GM19043 (cell line): Measurements from ENCODE around the gene SLC18A3.

Source experiments
- ATAC-seq: cut with Tn5 transposase; IDR thresholded peaks from one replicate; pipeline ENCODE4 v1.9.1; 2021; ENCODE audit warnings: low read depth; ENCODE audit not compliant: unreplicated experiment

The SLC18A3 gene

DNA sequence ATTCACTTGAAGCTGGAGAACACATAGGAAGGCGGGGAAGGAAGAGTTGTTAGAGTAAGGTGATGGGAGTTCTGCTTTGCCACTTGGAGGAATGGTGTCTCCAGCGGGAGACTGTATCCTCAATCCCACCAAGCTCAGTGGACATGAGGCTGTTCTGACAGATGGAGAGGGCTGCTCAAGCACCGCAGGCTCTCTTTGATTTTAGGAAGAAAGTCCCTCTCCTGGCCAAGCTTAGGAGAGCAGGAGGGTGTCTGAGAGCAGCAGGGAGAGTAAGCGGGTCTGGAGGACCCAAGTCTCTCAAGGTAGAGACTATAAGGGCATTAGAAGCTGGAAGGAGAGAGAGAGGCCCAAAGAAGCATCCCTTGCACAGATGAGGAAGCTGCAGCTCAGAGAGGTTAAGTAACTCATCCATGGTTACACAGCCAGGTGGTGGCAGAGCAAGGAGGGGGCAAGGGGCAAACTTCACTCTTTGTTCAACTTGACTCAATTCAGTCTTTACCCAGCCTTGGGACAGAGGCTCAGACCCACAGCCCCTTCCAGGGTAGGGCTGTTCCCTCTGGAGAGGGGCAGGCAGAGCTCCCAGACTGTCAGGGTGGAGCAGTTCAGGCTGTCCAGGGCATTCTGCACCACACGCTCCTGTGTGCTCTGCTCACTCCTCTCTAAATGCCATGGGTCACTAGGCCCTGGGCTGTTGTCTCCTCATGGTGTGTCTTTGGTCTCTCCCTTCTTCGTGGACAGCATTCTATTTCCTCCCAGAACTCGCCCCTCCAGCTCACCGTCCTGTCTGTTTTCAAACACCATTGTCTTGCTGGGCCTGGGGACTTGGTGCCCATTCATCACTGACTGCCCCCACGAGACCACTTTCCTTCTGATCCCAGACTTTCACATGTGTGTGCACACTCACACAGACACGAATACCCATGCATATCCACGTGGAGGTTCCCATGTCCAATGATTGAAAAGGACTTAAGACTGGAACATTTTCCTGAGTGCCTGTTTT, 12.6 kb downstream of the SLC18A3 start:
- no peak for ATAC-seq

DNA sequence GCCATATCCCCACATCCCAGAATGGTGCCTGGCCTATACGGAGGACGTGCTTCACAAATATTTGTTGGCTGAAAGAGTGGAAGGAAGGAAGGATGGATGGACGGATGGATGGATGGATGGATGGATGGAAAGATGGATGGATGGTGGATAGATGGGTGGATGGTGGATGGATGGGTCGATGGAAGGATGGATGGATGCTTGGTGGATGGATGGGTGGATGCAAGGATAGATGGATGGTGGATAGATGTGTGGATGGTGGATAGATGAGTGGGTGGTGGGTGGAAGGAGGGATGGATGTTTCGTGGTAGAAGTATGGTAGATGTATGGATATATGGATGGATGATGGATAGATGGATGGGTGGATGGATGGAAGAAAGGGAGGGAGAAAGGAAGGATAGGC, 14.5 kb downstream of the SLC18A3 start:
- ATAC-seq: no peak

DNA sequence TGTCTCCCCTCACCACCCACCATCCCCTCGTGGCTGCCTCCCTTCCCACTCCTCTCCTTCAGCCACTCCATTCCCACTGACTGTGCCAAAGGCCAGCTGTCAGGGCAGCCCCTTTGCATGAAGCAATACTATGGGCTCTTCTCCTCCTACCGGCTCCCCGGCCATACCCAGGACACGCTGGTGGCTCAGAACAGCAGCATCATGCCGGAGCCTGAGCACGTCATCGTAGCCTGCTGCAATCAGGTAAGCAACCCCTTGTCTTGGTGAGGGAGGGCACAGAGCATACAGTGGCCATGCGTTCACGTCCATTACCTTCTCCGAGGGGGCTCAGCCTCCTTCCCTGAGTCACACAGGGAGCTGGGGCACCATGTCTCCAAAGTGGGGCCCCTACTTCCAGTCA, 15.3 kb downstream of the SLC18A3 start:
- no peak for ATAC-seq

DNA sequence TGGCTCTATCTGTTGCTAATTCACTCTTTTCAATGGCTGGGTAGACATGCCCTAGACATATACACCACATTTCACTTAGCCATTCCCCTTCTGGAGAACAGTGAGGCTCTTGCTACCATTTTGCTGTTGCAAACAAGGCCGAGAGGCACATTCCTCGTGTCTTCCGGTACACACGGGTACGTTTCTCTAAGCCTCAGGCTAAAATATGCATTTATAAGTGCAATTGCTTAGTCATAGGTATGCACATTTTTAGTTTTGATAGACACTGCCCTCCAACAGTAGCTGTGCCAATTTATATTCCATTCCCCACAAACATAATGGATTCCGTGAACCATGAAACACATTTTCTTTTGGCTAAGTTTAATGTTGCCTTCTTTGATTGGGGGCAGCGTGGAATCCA, 16.9 kb downstream of the SLC18A3 start:
- ATAC-seq: no peak

DNA sequence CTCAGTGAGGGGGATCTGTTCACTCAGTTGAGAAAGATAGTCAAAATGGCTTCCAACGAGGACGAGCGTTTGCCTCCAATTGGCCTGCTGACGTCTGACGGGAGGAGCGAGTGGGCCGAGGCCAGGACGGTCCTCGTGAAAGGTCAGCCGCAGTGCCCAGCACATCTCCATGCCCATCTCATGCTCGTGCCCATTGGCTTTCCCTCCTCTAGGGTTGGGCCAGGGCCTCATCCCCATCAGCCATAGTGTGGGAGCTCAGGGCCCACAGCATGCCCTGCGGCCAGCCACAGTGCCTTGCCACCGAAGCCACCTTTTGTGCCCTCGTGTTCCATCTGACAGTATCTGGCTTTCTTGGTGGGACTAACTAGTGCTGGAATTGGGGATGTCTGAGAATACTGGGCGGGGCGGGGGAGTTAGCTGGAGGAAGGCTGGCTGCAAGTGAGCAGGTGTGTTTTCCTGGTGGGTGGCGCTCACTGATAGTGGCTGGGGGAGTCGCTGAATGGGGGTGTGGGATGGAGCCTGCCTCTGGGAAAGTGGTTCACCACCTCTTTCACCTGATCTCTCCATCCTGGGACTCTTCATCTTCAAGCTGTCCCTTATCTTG, 17.6 kb downstream of the SLC18A3 start:
- ATAC-seq: no peak

DNA sequence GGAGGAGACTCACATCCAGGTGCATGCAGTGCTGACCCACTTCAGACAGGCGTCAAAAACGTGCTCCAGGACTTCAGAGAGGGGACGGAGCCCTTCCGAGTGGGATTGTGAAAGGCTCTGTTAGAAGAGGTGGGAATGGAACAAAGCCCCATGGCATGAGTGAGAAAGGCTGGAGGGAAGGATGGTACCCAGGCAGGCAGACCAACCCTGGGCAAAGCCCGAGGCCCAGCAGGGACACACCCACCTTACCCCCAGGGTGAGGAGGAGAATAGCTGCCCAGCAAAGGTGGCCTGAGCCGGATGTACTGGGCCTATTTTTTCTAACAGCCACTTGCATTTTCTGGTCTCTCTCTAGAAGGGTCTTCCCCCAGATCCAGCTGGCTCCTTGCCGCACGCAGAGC, 18.5 kb downstream of the SLC18A3 start:
- no peak for ATAC-seq

DNA sequence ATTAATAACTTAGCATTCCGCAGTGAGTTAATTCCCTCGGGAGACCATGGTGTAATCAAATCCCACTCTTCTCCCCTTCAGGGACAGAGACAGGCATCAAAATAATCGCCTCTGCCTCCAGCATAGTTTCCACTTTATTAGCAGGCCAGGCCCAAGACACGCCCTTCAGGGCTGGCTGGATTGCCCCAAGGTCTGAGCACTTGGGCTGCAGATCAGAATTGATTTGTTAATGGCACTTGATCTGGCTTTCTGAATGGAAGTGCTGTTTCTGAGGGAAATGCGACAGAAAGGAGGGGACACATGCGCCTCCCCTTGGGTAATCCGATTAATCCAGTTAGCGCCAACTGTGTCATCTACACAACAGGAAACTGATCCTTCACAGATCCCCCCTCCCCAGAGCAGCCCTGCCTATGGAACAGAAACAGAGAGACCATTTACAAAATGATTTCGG, 19.3 kb downstream of the SLC18A3 start:
- ATAC-seq: no peak

DNA sequence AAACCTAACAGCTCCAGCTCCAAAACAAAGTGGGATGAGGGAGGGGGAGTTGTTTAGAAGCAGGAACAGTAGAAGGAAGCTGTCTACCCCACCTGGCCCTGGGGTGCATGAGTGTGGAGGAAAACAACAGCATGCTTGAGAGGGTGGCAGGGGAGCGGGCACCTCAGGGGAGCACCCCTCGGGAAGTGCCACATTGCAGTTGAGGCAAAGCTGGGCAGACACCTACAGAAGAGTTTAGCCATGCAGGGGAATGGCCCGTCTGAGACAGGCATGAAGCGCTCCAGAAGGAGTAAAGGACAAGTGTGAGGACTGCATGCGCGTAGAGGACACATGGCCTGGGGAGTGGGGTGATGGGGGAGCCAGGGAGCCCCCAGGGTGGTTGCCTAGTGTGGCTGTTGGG, 21.9 kb downstream of the SLC18A3 start:
- ATAC-seq: no peak

DNA sequence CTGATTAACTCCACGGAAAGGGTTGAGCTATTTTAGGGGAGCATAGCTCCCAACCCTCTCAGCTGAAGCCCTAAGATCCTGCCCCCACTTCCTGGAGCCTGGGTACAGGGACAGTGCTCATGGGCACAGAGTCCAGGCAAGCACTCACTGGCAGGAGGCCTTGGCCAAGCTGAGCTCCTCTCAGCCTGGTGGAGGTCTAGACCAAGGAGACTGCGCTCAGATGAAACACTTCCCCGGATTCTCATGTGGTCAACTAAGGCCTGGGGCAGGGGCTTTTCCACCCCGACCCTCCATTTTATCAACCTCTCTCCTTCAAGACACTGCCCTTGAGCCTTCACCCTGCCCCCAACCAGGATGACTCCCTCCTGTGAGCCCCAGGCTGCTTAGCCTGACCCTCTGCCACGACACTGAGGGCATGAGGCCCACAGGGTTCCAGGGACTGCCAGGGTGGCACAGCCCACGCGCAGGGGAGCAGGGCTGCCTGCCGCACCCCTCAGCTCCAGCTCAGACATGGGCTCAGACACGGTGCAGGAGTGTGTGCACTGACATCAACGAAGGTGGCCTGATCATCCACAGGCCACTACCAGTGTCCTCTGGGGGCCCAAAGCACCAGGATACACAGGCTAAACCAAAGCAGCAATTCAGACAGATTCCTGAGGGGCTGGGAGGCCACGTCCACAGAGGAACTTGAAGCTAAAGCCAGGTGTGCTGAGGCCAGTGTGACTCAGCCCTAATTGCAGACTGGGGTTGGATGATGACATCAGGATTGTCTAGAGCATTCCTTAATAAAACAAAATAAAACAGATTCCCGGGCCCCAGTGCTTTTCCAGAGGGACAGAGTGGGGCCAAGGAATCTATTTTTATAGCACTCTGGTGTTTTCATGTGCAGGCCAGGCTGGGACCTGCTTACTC, 22.6 kb downstream of the SLC18A3 start:
- ATAC-seq: no peak

DNA sequence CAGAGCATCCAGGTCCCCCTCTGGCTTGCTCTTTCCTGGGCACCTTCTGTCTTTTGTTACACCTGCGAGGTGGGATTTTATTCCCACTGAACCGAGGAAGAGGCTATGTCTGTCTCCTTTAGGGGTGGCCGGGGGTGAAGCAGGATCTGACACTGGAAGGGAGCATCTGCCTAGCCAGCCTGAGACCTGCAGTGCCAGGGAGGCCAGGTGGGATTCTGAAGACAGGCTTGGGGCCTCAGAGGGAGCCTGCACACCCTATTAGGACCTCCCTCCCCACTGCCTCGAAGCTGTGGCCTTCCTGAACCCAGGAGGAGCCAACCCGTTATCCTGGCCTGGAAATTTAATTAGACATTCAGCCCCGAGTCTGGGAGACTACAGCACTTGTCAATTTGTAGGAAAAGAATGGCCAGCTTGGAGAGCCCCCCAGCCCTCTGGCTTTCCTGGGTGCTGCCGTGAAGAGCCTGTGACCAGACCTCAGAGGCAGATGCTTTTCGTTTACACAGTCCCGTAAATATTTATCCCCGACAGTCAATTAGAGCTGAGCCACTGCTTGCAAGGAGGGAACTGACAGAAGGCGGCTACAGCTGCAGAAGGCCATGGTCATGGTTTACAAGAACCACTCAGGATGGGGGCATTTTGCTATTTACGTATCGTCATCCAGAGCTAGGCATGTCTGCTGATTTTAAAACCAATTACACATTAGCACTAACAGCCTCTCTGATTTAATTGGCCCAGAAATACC, 23.4 kb downstream of the SLC18A3 start:
- no peak for ATAC-seq

DNA sequence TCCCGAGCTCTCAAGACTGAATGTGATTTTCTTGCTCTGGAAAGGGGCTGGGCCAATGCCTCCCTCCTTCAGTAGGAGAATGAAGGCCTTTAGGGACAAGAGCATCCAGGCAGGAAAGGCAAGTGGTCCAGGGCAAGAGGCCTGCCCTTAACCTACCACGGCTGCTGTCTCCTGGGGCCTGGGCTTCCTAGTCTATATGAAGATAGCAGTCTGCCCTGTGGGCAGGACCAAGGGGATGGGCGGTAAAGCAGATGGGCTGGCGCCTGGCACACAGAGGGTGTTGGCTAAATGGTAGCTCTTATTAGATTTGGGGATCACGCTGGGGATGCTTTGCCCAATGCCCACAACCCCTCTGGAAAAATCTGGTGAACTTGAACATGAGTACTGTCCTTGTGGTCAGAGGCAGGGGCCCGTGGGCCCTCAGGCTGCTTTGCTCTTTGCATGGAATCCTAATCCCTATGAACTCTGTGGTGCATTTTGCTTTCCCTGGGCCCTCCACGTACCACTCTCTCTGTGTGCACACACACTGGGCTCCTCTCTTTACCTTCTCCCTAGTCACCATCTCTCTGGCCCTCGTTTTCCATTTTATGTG, 24.1 kb downstream of the SLC18A3 start:
- ATAC-seq: no peak

DNA sequence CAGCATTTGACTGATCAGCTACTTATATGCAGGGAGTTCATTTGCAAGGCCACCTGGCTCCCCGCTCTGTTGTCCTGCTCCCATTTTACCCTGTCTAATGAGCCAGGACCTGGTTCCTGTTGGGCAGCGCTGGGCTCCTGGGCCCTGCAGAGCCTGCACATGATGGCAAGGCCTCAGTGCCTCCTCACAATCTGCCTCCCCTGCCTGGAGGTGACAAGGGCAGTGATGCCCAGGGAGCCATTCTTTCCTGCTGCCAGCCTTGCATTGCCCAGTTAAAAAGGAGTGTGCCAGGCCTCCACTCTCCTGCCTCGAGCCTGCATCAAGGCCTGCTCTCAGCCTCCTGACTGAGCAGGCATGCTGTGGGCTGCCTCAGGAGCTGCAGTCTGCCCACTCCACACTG, 32.2 kb downstream of the SLC18A3 start:
- no peak for ATAC-seq

DNA sequence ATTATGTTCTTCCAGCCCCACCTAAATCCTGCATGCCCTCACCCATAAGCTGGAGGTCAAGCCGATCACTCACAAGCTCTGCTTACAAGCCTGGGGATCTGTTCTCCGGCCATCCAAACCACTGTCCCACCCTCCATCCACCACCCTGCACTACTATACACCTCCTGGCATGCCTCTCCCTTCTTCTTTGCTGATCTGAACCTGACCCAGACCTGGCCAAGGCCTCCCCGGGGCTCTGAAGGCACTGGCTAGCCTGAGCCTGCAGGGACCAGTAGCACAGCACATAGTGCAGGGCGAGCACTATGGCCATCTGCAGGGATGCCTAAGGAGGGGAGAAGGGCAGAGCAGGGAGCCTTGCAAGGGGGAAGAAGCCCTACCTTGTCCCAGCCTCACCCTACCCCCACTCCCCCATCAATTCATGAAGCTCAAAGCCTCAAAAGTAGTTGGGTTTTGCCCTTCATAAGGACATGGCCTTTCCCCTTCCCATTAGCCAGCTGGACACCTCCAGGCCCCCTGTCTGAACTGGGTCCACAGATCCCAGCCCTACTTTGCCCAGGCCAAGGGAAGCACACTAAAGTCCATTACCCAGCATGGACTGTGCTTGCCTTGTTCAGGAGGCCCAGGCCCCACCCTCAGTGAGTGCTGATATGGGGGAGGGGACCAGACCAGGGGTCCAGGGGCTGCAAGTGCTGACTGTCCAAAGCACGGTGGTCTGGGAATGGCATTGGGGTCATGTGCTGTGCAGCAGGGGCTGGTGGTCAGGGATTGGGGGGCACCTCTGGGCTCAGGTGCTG, 33.3 kb downstream of the SLC18A3 start:
- no peak for ATAC-seq

DNA sequence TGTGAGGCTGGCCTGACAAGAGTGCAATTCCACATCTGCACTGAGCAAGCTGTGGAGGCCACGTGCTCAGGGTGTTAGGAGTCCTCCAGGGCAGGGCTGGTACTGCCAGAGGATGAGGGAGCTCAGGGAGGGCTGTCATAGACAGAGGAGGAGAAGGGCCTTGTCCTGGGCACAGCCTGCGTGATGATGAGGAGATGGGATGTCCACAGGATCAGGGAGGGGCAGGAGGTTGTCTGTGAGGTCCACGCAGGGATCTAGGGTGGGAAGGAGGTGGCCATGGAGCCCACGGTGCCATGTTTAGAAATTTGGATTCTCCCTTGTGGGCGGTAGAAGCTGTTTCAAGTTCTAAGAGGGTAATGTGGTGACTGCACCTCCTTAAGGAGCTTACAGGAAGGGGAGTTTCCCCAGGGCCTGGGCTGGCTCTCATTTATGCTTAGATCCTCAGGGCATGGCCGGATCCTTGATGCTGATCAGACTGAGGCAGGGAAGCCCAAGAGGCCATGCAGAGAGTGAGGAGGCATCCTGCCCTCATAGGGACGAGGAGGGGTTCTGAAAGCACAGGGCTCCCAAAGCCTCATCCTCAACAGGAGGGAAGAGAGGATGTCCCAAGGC, 34.0 kb downstream of the SLC18A3 start:
- ATAC-seq: no peak

DNA sequence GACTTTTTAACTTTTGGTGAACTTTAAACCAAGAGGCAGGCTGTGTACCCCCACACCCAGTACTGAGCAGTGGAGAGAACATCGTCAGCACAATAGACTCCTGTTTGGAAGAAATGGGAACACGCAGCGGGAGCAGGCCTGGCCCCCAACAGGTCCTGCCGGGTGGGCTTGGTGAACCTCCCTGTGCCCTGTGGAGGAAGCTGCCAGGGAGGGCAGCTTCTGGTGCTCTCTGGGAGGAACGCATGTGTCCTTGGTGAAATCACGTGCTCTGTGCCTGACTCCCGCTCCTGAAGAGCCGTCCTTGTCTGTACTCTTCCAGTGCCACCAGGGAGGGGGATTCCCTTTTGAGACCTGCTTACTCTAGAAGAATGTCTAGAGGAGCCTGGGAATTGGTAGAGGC, 35.3 kb downstream of the SLC18A3 start:
- ATAC-seq: no peak

DNA sequence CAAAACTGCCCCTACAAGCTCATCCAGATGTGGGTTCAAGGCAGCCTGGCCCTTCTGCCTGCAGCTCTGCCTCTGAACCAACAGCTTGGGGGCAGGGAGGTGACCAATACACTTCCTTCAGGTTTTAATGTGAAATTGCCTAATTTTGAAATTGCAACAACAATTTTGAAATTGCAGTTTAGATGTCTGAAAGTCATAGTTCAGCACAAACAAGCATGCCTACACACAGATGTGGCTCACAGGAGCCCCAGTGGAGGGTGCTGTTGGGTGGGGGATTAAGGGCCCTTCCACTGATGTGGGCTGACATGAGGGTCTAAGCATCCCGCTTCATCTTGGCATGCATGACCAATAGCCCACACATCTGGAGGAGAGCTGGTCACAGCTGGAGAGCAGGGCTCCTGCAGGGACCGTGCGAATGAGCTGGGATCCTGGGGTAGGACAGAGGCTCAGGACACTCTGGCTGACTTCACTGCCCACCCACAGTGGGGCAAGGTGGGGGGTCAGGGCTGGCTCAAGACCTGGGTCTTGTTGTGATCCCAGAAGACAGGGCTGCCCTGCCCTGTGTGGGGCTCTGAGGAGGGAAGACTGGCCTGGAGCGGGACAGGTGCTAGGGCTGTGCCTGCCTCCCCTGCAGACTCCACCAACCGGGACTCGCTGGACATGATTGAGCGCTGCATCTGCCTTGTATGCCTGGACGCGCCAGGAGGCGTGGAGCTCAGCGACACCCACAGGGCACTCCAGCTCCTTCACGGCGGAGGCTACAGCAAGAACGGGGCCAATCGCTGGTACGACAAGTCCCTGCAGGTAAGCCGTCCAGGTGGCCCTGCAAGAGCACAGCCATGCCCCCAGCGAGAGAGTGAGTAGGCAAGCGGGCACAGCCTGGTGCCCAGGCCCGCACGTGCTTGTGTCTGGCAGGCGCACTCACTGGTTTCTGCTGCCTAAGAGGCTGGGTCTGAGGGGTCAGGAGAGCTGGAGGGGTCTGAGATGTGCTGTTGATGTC, 36.1 kb downstream of the SLC18A3 start:
- no peak for ATAC-seq

DNA sequence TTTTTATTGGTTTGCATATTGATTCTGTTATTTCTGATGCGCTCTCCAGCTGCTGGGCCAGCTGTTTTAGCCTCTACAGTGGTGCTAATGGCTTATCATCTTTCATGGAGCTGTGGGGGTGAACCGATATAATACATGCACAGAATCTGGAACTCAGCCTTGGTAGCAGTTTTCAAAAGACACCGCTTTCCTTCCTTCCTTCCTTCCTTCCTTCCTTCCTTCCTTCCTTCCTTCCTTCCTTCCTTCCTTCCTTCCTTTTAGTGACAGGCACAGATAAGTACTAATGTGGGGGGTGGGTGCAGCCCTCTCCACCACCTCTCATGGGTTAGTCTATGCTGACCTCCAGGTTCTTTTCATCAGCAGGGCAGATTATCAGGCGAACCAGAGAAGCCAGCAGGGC, 37.4 kb downstream of the SLC18A3 start:
- no peak for ATAC-seq
